Measurements from ENCODE around the gene UTRN. TPM values are rescaled to one million over a fixed set of nuclear protein-coding genes. Genes with fewer than 3 reads are reported as not detected.

UTRN gene
- total and polyA plus RNA-seq, 2 experiments from 2014 or later = 53.9 to 121 TPM

GRCh38 chr6:144285548-144285797, 338 bp downstream of the UTRN start (continued):
- no peak for TF ChIP-seq ZNF462 (CRISPR knock-in tag; IDR thresholded peaks at IDR 0.05)

GRCh38 chr6:144285798-144286502, 815 bp downstream of the UTRN start:
- no peaks in the 10 kb centered on the region for H3K36me3 ChIP-seq (ENCODE audit: insufficient read depth)
- peaks cover 4% of the 10 kb centered on the region; the same call in 2 of the 3 replicates for H3K36me3 Mint-ChIP-seq (ENCODE audit: low read depth)
- peak; percentile 65 for DNase-seq (ENCODE audit: low spot score)
- 0 out of 2 replicates have a peak, but pooled peaks cover 3% of the 10 kb centered on the region for H3F3A ChIP-seq (replicated peaks; ENCODE audit: low read depth)
- peak overlapping the region; percentile 82 for H3K4me2 ChIP-seq
- no peak overlapping the region; the same call in 1 of the 2 replicates for H3K27ac Mint-ChIP-seq
- peak overlapping the region; percentile 83 for H3K27ac ChIP-seq (ENCODE audit: low read depth)
- H4K20me1 ChIP-seq (replicated peaks; ENCODE audit: insufficient read depth) = 0 out of 2 replicates have a peak, but pooled peaks cover 6% of the 10 kb centered on the region
- H3K4me1 Mint-ChIP-seq = peaks cover 20% of the 10 kb centered on the region
- peak; percentile 41 for ATAC-seq
- H3K79me2 ChIP-seq (replicated peaks; ENCODE audit: insufficient read depth) = peaks cover 36% of the 10 kb centered on the region
- H3K27me3 ChIP-seq (ENCODE audit: insufficient read depth) = peaks cover 33% of the 10 kb centered on the region
- H3K9me3 Mint-ChIP-seq = no peaks in the 10 kb centered on the region
- H3K27me3 Mint-ChIP-seq (ENCODE audit: insufficient read depth, low read depth, poor library complexity) = peaks cover 17% of the 10 kb centered on the region
- H3K4me3 ChIP-seq = peak overlapping the region; percentile 80
- peaks cover 21% of the 10 kb centered on the region for H3K4me1 ChIP-seq (ENCODE audit: insufficient read depth)
- peak overlapping the region; percentile 58; the same call in 1 of the 2 replicates for H2AFZ ChIP-seq
- H3K9me2 ChIP-seq (ENCODE audit: insufficient read depth) = no peaks in the 10 kb centered on the region
- peak overlapping the region; percentile 96 for H3K4me3 Mint-ChIP-seq
- TF ChIP-seq CREB1 (CRISPR knock-in tag; IDR thresholded peaks at IDR 0.05; ENCODE audit: low read depth) (no peak), STAT1 (IDR thresholded peaks at IDR 0.05; ENCODE audit: unreplicated experiment) (no peak), ZNF462 (CRISPR knock-in tag; IDR thresholded peaks at IDR 0.05) (no peak), ETS1 (IDR thresholded peaks at IDR 0.05) (no peak), CTCF (conservative IDR thresholded peaks at IDR 0.05; ENCODE audit: low read depth in 2 of 2) (no peak)

Data from GM23338 (cell line).